Aorta (tissue), 5 donors: Measurements from ENCODE around the gene EIF4G3. TPM values are rescaled to one million over a fixed set of nuclear protein-coding genes. Genes with fewer than 3 reads are reported as not detected.

Experiments used
- ATAC-seq: fragments of 200-7000 bp; cut with Tn5 transposase; one replicate; pipeline ENCODE4 v1.9.1; 2022; ENCODE audit warnings: moderate library complexity; ENCODE audit not compliant: low FRiP score
- DNase-seq, 2 donors: peaks; one replicate each; pipeline ENCODE4 v3.0.0-alpha.2; 2020
- H3K27ac ChIP-seq, 2 donors: one replicate each; pipeline ENCODE4 v1.5.1; 2013; ENCODE audit warnings: low read length in 2 of 2, mild to moderate bottlenecking in 2 of 2, moderate library complexity in 2 of 2, control low read depth in 1 of 2, inconsistent platforms in 1 of 2, low read depth in 1 of 2
- H3K27me3 ChIP-seq, 2 donors: one replicate each; pipeline ENCODE4 v1.6.1; 2013; ENCODE audit warnings: control low read depth in 1 of 2, low read length in 1 of 2, mild to moderate bottlenecking in 1 of 2, moderate library complexity in 1 of 2; ENCODE audit not compliant: insufficient read depth in 2 of 2, control insufficient read depth in 1 of 2
- H3K36me3 ChIP-seq, 2 donors: one replicate each; pipeline ENCODE4 v1.6.1; 2013; ENCODE audit warnings: control low read depth in 1 of 2, low read length in 1 of 2, mild to moderate bottlenecking in 1 of 2; ENCODE audit not compliant: insufficient read depth in 2 of 2, control insufficient read depth in 1 of 2
- H3K4me1 ChIP-seq, 2 donors: one replicate each; pipeline ENCODE4 v1.6.1; 2013; ENCODE audit warnings: low read length in 2 of 2, control low read depth in 1 of 2, mild to moderate bottlenecking in 1 of 2, moderate library complexity in 1 of 2; ENCODE audit not compliant: insufficient read depth in 2 of 2, control insufficient read depth in 1 of 2
- H3K4me3 ChIP-seq, 2 donors: one replicate each; pipeline ENCODE4 v1.5.1; 2013; ENCODE audit warnings: low read length in 2 of 2, control low read depth in 1 of 2, mild to moderate bottlenecking in 1 of 2
- H3K9me3 ChIP-seq: one replicate; pipeline ENCODE4 v1.6.1; 2013; ENCODE audit warnings: mild to moderate bottlenecking, low read length; ENCODE audit not compliant: control insufficient read depth
- WGBS, 2 donors: extraction: QIAGEN DNeasy Blood & Tissue Kit; methylation state at CpG; one replicate each; pipeline ENCODE4 v1.1.7; 2013; 5-methylcytosine and 5-hydroxymethylcytosine counted together
- intact Hi-C, 2 donors: fragments of 100-400 bp; cut with DNase I; formaldehyde crosslinking; loops; one replicate each; pipeline versions ENCODE4 v1.14.2 to v1.15.0; 2022
- polyA plus RNA-seq, 2 donors: library from polyadenylated mRNA; stranded (reverse); fragments of 200-250 nt; gene quantifications; one replicate each; pipeline ENCODE4 v1.2.3, GENCODE V29; 2013
- total RNA-seq, 2 donors: library from RNA; stranded (reverse); fragmentation: NEBNext Ultra II Directional; extraction: Animal tissue kit (Norgen Biotek cat#: 25700); gene quantifications; one replicate each; pipeline ENCODE4 v1.2.1, GENCODE V29; 2021
- donor health status: healthy with polysubstance abuse.
- donor health status: Bipolar disorder and iron deficiency.
- donor health status: DM: no; HTN: no; CAD: no.
- donor health status: DM: no; HTN: no; CAD: no.
- donor health status: DM: yes; HTN: yes; CAD: no.

The EIF4G3 gene
- total and polyA plus RNA-seq, 4 donors, result 7.3 to 84.4 (median 37.3) TPM

DNA sequence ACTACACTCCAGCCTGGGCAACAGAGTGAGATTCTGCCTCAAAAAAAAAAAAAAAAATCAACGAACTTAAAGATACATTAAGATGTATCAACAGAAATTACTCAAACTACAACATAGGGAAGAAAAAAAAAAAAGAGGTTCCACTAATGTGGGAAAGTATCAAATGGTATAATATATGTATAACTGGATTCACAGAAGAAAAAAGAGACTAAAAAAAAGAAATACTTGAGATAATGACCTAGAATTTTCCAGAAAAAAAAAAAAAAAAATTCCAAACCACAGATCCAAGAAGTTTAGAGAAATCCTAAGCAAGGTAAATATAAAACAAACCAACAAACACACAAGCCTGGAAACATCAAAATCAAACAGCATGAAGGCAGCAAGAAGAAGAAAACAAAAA, 45.5 kb downstream of the EIF4G3 start:
- Histone ChIP-seq H3K9me3 (no peaks in the 10 kb centered on the region), H3K4me3 (no peak overlapping the region), H3K4me1 (no peaks in the 10 kb centered on the region), H3K27me3 (no peaks in the 10 kb centered on the region), H3K27ac (no peak overlapping the region), H3K36me3 (no peaks in the 10 kb centered on the region)
- DNase-seq, result no peak
- no peak for ATAC-seq
- 100% methylated on average over 1 of the region's 1 CpG for whole genome bisulfite sequencing, 2 donors
- intact Hi-C loops, result no loop called here

DNA sequence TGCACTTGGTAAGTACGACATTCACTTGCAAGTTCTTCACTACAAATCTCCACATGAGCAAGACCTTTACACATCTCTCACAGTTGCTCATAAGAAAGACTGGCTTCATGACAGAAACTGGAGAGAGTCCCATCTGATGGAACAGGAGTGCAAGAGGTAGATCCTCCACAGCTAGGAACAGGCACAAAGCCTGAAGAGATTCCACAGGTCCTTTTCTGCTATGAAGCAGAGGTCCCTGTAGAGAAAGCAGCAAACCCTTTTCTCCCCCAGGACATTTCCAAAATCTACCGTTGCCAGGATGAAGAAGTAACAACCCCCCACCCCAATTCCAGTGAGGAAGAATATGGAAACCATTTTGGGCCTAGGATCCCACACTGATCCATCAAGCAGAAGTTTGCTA, 47.3 kb downstream of the EIF4G3 start:
- intact Hi-C loops, result no loop called here
- H3K4me1 ChIP-seq, result no peaks in the 10 kb centered on the region
- H3K27ac ChIP-seq, result no peak overlapping the region
- H3K27me3 ChIP-seq, result no peaks in the 10 kb centered on the region
- H3K9me3 ChIP-seq, result no peaks in the 10 kb centered on the region
- H3K4me3 ChIP-seq, result no peak overlapping the region
- 35 to 42% methylated on average over 2 of the region's 2 CpGs for WGBS, 2 donors
- ATAC-seq (no peak), DNase-seq (no peak)
- H3K36me3 ChIP-seq, result no peaks in the 10 kb centered on the region

DNA sequence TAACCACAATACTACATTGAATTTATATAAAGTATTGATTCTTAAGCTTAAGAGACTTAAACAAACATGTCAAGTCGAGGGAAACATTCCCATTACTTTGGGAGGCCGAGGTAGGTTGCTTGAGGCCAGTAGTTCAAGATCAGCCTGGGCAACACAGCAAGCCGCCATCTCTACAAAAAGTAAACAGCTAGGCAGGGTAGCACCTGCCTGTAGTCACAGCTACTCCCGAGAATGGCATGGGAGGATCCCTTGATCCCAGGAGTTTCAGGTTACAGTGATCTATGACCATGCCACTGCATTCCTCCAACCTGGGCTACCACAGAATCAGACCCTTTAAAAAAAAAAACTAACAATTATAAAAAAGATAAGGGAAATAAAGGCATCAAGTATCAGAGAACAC, 50.4 kb downstream of the EIF4G3 start:
- no peaks in the 10 kb centered on the region for H3K27me3 ChIP-seq
- ATAC-seq (no peak), DNase-seq (no peak)
- H3K4me3 ChIP-seq, result no peak overlapping the region
- H3K9me3 ChIP-seq, result no peaks in the 10 kb centered on the region
- WGBS, 2 donors, result 91 to 94% methylated on average over 4 of the region's 4 CpGs
- H3K4me1 ChIP-seq, result no peaks in the 10 kb centered on the region
- no peaks in the 10 kb centered on the region for H3K36me3 ChIP-seq
- no peak overlapping the region for H3K27ac ChIP-seq
- intact Hi-C loops, result no loop called here

DNA sequence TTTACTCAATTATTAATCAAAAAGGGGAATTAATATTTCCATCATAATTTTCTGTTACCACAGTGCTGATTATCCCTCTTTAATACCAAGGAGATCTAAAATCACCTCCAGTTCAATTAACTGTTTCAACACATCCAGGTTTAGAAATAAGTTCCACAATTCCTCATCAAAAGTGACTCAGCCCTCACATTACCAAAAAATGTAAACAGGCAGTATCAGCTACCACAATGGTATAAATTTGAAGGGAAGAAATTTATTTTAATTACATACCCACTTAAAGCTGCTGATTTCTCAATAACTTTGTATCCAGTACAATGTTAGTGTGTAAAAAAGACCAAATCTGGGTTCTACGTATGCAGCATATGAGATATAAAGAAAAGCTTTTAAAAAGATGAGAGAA, 51.9 kb downstream of the EIF4G3 start:
- Histone ChIP-seq H3K36me3 (no peaks in the 10 kb centered on the region), H3K9me3 (no peaks in the 10 kb centered on the region), H3K27ac (no peak overlapping the region), H3K4me3 (no peak overlapping the region), H3K27me3 (no peaks in the 10 kb centered on the region), H3K4me1 (no peaks in the 10 kb centered on the region)
- 94 to 96% methylated on average over 1 of the region's 1 CpG for WGBS, 2 donors
- no peak for ATAC-seq
- no peak for DNase-seq
- intact Hi-C loops, result no loop called here

DNA sequence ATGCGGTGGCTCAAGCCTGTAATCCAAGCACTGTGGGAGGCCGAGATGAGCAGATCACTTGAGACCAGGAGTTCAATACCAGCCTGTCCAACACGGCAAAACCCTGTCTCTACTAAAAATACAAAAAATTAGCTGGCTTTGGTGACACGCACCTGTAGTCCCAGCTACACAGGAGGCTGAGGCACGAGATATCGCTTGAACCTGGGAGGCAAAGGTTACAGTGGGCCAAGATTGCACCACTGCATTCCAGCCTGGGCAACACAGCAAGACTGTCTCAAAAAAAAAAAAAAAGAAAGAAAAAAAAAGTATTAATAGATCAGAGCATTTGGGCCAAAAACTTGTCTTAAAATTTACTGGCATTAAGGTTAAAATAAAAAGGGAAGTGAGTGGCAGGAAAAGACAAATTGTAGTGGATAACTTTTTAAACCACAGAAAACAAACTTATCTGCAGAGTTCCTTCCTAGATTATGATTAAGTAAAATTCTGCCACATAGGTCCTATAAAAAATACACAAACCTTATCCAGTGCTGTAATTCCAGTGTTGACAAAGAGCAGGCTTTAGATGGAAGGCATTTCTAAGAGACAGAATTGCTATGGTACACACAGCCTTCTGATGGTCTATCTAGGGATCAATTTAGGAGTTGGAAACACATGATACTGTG, 53.3 kb downstream of the EIF4G3 start:
- ATAC-seq, result no peak
- DNase-seq, result no peak
- 90 to 91% methylated on average over 6 of the region's 6 CpGs for WGBS, 2 donors
- no peaks in the 10 kb centered on the region for H3K9me3 ChIP-seq
- intact Hi-C loops, result no loop called here
- no peaks in the 10 kb centered on the region for H3K27me3 ChIP-seq
- H3K4me1 ChIP-seq, result no peaks in the 10 kb centered on the region
- no peak overlapping the region for H3K4me3 ChIP-seq
- no peak overlapping the region for H3K27ac ChIP-seq
- no peaks in the 10 kb centered on the region for H3K36me3 ChIP-seq

DNA sequence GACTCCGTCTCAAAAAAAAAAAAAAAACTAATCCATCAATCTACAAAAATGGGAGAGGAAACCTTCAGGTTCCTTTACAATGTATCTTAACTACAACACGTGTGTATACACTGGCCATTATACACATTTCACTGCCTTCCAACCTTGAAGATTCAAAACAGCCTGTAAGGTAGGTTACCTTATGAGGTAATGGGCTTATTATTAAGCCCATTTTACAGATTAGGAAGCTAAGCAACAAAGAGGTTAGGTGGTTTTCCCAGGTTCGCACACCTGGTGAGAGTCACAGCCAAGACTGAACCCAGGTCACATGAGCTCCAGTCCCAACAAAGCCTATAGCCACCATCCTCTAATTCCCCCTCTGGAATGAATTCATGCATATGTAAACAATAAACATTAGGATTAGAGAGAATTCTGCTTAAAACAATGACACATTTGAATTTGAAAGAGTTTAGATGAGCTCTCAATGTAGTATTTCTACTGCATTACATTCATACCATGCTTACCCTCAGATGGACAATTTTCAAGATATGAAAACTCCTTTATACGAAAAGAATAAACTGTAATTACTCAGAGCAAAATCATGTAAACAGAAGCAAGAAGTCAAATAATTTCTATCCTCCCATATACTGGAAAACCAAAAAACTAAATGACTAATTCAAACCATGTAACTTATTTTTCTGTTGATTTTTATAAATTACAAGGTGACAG, 54.8 kb downstream of the EIF4G3 start:
- Histone ChIP-seq H3K36me3 (no peaks in the 10 kb centered on the region), H3K4me3 (no peak overlapping the region), H3K27me3 (no peaks in the 10 kb centered on the region), H3K27ac (no peak overlapping the region), H3K9me3 (no peaks in the 10 kb centered on the region), H3K4me1 (no peaks in the 10 kb centered on the region)
- WGBS, 2 donors, result 94 to 95% methylated on average over 4 of the region's 4 CpGs
- no peak for DNase-seq
- intact Hi-C loops, result no loop called here
- ATAC-seq, result no peak

DNA sequence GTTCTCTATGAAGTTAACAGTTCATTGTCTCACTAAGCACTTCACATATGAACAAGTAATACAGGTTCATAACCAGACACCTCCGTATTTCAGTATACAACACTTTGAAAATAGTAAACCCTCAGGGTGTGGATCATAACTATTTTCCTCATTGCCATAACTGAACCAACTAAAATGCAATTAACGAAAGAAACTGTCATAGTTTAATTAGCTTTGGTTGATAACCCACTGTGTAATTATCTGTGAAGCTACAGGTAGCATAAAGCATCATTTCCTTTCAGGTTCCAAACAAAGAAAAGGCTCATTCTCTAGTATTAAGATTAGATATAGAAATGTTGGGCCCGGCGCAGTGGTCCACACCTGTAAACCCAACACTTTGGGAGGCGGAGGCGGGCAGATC, 58.5 kb downstream of the EIF4G3 start:
- Histone ChIP-seq H3K9me3 (no peaks in the 10 kb centered on the region), H3K27me3 (no peaks in the 10 kb centered on the region), H3K36me3 (no peaks in the 10 kb centered on the region), H3K4me3 (no peak overlapping the region), H3K4me1 (no peaks in the 10 kb centered on the region), H3K27ac (no peak overlapping the region)
- DNase-seq (no peak), ATAC-seq (no peak)
- intact Hi-C loops, result no loop called here
- 98 to 99% methylated on average over 6 of the region's 6 CpGs for WGBS, 2 donors

DNA sequence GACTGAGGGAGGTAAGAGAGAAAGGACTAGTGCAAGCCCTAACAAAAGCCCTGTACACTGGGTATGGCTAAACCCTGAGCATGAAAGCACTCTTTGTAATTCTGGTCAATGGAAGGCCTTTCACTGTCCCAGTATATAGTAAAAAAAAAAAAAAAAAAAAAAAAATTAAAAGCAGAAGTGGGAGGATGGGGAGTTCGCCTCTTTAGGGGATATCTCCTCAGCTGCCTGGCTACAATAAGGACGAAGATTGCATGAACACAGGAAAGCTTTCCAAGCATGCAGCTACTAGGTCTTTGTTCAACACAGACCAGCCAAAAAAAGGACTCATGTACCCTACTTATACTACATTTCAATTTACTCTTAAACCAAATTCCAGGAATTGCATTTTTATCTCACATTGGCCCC, 59.1 kb downstream of the EIF4G3 start:
- no peak for DNase-seq
- no peak overlapping the region for H3K27ac ChIP-seq
- ATAC-seq, result no peak
- WGBS, 2 donors, result 72 to 78% methylated on average over 2 of the region's 2 CpGs
- no peaks in the 10 kb centered on the region for H3K9me3 ChIP-seq
- no peaks in the 10 kb centered on the region for H3K27me3 ChIP-seq
- no peaks in the 10 kb centered on the region for H3K36me3 ChIP-seq
- H3K4me3 ChIP-seq, result no peak overlapping the region
- H3K4me1 ChIP-seq, result no peaks in the 10 kb centered on the region
- intact Hi-C loops, result no loop called here

DNA sequence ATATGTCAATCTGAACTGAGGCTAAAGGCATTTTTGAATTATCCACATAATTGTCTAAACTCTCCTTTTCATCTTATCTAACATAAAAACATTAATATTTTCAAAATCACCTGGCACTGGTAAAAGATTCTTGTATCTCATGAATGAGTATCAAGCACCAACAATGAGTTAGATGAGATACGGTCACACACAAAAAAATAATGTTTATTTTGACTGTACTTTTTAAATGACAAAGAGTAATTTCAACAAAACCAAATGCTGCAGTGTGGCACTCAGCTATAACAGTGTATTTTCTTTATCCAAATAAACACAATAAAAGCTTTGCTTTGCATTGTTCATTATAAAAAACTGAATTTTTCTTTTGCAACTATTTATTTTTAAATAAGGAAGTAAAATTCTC, 59.5 kb downstream of the EIF4G3 start:
- no peak for ATAC-seq
- WGBS, 2 donors, result 71 to 83% methylated on average over 1 of the region's 1 CpG
- Histone ChIP-seq H3K27ac (no peak overlapping the region), H3K36me3 (no peaks in the 10 kb centered on the region), H3K4me3 (no peak overlapping the region), H3K9me3 (no peaks in the 10 kb centered on the region), H3K4me1 (no peaks in the 10 kb centered on the region), H3K27me3 (no peaks in the 10 kb centered on the region)
- DNase-seq, result no peak
- intact Hi-C loops, result no loop called here
